GM12874 (cell line): ENCODE measurements around the gene PDE12.

Experiments
- CTCF ChIP-seq: IDR thresholded peaks from 2 replicates; pipeline ENCODE4 v1.5.1; 2011; ENCODE audit warnings: low read depth, mild to moderate bottlenecking, control low read depth, low read length, moderate library complexity; ENCODE audit not compliant: insufficient read depth

The PDE12 gene

GRCh38 chr3:57555738-57556458, at the start of gene PDE12:
PDE12 (plus strand) TSS chr3:57556274; CDS start chr3:57556380, 106 bp downstream.
- no peak for TF ChIP-seq CTCF

- no peak for TF ChIP-seq CTCF
Observed at GRCh38 chr3:57512166-57512565, 43.9 kb upstream of the PDE12 start.

DNA sequence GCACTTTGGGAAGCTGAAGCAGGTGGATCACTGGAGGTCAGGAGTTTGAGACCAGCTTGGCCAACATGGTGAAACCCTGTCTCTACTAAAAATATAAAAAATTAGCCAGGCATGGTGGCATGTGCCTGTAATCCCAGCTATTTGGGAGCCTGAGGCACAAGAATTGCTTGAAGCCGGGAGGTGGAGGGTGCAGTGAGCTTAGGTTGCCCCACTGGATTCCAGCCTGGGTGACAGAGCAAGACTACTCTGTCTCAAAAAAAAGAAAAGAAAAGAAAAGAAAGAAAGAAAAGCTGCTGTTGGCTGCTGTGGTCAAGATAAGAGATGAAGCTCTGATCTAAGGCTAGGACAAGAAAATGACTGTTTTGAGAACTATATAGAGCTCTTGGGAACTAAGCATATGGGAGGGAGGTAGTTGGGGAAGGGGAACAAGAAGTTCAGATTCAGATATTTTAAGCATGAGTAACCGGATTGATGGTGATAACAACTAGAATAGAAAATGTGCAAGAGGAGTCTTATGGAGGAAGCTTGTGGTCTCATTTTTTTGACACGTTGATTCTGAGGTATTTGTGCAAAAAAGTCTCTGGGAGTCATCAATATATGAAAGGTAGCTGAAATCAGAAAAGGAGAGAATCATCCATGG, 37.7 kb upstream of the PDE12 start:
- TF ChIP-seq CTCF: no peak

GRCh38 chr3:57530071-57530608, 25.9 kb upstream of the PDE12 start:
- TF ChIP-seq CTCF: no peak

- no peak for TF ChIP-seq CTCF
Observed at GRCh38 chr3:57538465-57538864, 17.6 kb upstream of the PDE12 start.

DNA sequence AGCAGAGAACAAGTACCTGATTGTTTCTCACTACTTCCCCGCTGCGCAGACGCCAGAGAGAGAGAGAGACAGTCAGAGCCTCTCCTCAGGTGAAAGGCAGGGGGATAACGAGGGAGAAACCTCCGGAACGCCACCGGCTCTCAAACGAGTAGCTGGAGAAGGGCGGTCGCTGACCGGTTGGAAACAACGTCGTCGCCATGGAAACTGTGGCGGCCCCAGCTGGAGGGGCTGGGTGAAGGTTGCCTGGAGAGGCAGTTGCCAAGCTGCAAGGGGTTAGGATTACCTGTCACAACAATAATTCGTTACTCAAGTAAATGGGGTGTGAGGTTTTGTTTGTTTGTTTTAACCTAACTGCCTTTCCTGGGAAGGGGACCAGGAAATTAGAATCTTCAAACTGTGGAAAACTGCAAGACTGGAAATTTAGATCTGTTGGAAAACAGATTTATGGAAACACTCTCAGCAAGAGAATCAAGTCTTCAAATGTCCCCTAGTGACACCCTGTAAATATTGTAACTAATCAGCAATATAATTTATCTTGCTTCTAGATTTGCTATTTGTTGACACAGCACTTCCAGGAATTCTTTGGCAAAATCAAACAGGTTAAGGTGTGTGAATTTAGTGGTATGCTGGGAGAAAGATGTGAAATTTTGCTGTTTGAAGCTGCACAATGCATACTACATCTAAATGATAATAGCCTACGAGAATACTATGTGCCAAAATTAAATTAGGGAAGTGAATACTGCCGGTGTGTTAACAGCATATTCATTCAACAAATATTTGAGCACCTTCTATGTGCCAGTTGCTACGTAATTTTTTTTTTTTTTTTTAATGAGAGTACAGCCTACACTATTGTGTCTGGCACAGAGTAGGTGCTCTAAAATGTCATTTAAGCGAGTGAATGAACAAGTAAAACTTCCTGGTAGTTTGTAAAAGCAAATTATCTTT, 11.6 kb upstream of the PDE12 start, which contains the start of gene DNAH12:
DNAH12 (minus strand) TSS at position 164 of the 945 bp plus-strand sequence. CDS start 1,474 bp downstream, outside the sequence.
- no peak for TF ChIP-seq CTCF

GRCh38 chr3:57545636-57546268, 10.3 kb upstream of the PDE12 start:
- TF ChIP-seq CTCF: no peak
